Heart left ventricle (tissue), 16 donors: Measurements from ENCODE around the gene SET. TPM values are rescaled to one million over a fixed set of nuclear protein-coding genes. Genes with fewer than 3 reads are reported as not detected.

ENCODE experiments used
- ATAC-seq, 4 donors: fragments of 200-7000 bp; cut with Tn5 transposase; one replicate each; pipeline ENCODE4 v1.9.1; 2020 to 2022; ENCODE audit warnings: moderate library complexity in 4 of 4, mild to moderate bottlenecking in 3 of 4, moderate number of reproducible peaks in 1 of 4
- DNase-seq, 5 donors: peaks; one replicate each; pipeline ENCODE4 v3.0.0-alpha.2; 2020
- H3K27ac ChIP-seq, 12 donors: fragments of 200-600 bp; sonication (generic) in 4 of 12; one replicate each; pipeline versions ENCODE4 v1.5.0 to v1.8.0; 2016 to 2022; ENCODE audit warnings: mild to moderate bottlenecking in 2 of 12
- H3K27me3 ChIP-seq, 9 donors: fragments of 200-600 bp; sonication (generic) in 2 of 9; one replicate each; pipeline versions ENCODE4 v1.5.1 to v1.8.0; 2016 to 2022; ENCODE audit warnings: mild to moderate bottlenecking in 3 of 9
- H3K36me3 ChIP-seq, 9 donors: fragments of 200-600 bp; sonication (generic) in 2 of 9; one replicate each; pipeline versions ENCODE4 v1.5.0 to v1.8.0; 2018 to 2022; ENCODE audit warnings: mild to moderate bottlenecking in 2 of 9
- H3K4me1 ChIP-seq, 12 donors: fragments of 200-600 bp; sonication (generic) in 4 of 12; one replicate each; pipeline versions ENCODE4 v1.5.0 to v1.8.0; 2016 to 2022; ENCODE audit warnings: mild to moderate bottlenecking in 3 of 12
- H3K4me3 ChIP-seq, 12 donors: fragments of 200-600 bp; sonication (generic) in 4 of 12; one replicate each; pipeline versions ENCODE4 v1.5.0 to v1.8.0; 2017 to 2022; ENCODE audit warnings: mild to moderate bottlenecking in 9 of 12, moderate library complexity in 4 of 12
- H3K9me3 ChIP-seq, 12 donors: fragments of 200-600 bp; sonication (generic) in 4 of 12; one replicate each; pipeline versions ENCODE4 v1.5.0 to v1.8.0; 2016 to 2022; ENCODE audit warnings: mild to moderate bottlenecking in 1 of 12
- CTCF ChIP-seq, 12 donors: fragments of 200-600 bp; sonication (generic) in 4 of 12; IDR thresholded peaks; one replicate each; pipeline versions ENCODE4 v1.5.0 to v1.8.0; 2018 to 2022; ENCODE audit warnings: antibody characterized with exemption in 12 of 12, mild to moderate bottlenecking in 5 of 12
- POLR2A ChIP-seq, 2 donors: fragments of 450-650 bp; IDR thresholded peaks; one replicate each; pipeline ENCODE4 v1.6.1; 2017; ENCODE audit warnings: antibody characterized with exemption in 2 of 2, mild to moderate bottlenecking in 2 of 2, moderate library complexity in 2 of 2
- WGBS, 4 donors: extraction: QIAGEN DNeasy Blood & Tissue Kit in 2 of 4; methylation state at CpG; one replicate each; pipeline versions ENCODE4 v1.1.5 to v1.1.7; 2013 to 2018; 5-methylcytosine and 5-hydroxymethylcytosine counted together
- intact Hi-C, 10 donors: fragments of 100-400 bp; cut with DNase I; formaldehyde crosslinking; loops; one replicate each; pipeline versions ENCODE4 v1.11.1 to v1.14.2; 2022
- polyA plus RNA-seq, 2 donors: library from polyadenylated mRNA; stranded (reverse); fragments of 200-250 nt; gene quantifications; one replicate each; pipeline ENCODE4 v1.2.3, GENCODE V29; 2013
- total RNA-seq, 9 donors: library from RNA; depleted of rRNA in 2 of 9; stranded (reverse); fragments of >200 nt in 2 of 9; fragmentation: NEBNext Ultra II Directional in 3 of 9; extraction: Animal tissue kit (Norgen Biotek cat#: 25700) in 3 of 9; gene quantifications; one replicate each; pipeline versions ENCODE4 v1.1.0 to v1.2.4, GENCODE V29; 2016 to 2023
- donor health status: ischemic (EF 13 %, LVEDD 7.1; RV severe dilation, severe dysfunction).
- donor health status: healthy with polysubstance abuse.
- donor health status: DM: no; HTN: yes; CAD: no.
- donor health status: DM: no; HTN: no; CAD: no.
- donor health status: ischemic (EF 25% LVEDD 6.9; RV normal size, moderate dysfunction).
- donor health status: ischemic (EF 25% LVEDD 5.7; RV mildly dilated, moderate dysfunction).
- donor health status: healthy.
- donor health status: DM: yes; HTN: yes; CAD: no.
- donor health status: ischemic (EF 35%, LVEDD 5.7; RV mildly dilated, moderate dysfunction).
- donor health status: nonischemic (EF 11% LVEDD 7.7; RV severe dilation, severe dysfunction).
- donor health status: DM: yes; HTN: yes; CAD: no.
- donor health status: PGD.
- donor health status: ischemic (EF 29% LVEDD 5.4; RV normal size, mild dysfunction).
- donor health status: nonischemic (EF 23%, LVEDD 6.1; RV moderate dilation, normal function).

Gene SET
- total and polyA plus RNA-seq, 11 donors: 67.6 to 240 (median 203) TPM

- no peaks in the 10 kb centered on the region for H3K9me3 ChIP-seq
- peak overlapping the region in 1 of 12 donors; percentile 5 for H3K4me3 ChIP-seq
- peaks cover 0 to 63% (median 53%) of the 10 kb centered on the region in 9 donors for H3K36me3 ChIP-seq
- DNase-seq: peak in 4 of 5 donors; percentile 50 to 75 (median 62)
- peak; percentile 33 to 71 (median 54) for TF ChIP-seq CTCF (IDR thresholded peaks at IDR 0.05)
- TF ChIP-seq POLR2A (IDR thresholded peaks at IDR 0.05): no peak
- no peaks in the 10 kb centered on the region for H3K27me3 ChIP-seq
- H3K4me1 ChIP-seq: peaks cover 0 to 8% (median 0%) of the 10 kb centered on the region in 12 donors
- 22 to 39% (median 34%) methylated on average over 9 of the region's 9 CpGs for WGBS, 4 donors
- H3K27ac ChIP-seq: peak overlapping the region in 4 of 12 donors; percentile 34 to 64 (median 48)
- peak in 3 of 4 donors; percentile 81 to 83 (median 82) for ATAC-seq
- intact Hi-C loops: loop anchor here in 1 of 10 donors (5.0 kb wide), 1 partner anchor 54 kb away; the partner anchor contains the start of gene TBC1D13
Measured at GRCh38 chr9:128733256-128733655, 44.2 kb downstream of the SET start.

GRCh38 chr9:128735373-128735772 is 46.4 kb downstream of the SET start:
- Histone ChIP-seq H3K4me3 (no peak overlapping the region), H3K27me3 (no peaks in the 10 kb centered on the region), H3K9me3 (no peaks in the 10 kb centered on the region), H3K36me3 (peaks cover 0 to 82% (median 62%) of the 10 kb centered on the region in 9 donors), H3K27ac (no peak overlapping the region), H3K4me1 (peaks cover 0 to 8% (median 0%) of the 10 kb centered on the region in 12 donors)
- intact Hi-C loops: no loop called here
- DNase-seq (no peak), ATAC-seq (no peak)
- TF ChIP-seq POLR2A (IDR thresholded peaks at IDR 0.05) (no peak), CTCF (IDR thresholded peaks at IDR 0.05) (no peak)
- WGBS, 4 donors: 54 to 67% (median 64%) methylated on average over 2 of the region's 2 CpGs

- TF ChIP-seq POLR2A (IDR thresholded peaks at IDR 0.05) (no peak), CTCF (IDR thresholded peaks at IDR 0.05) (no peak)
- no peaks in the 10 kb centered on the region for H3K4me1 ChIP-seq
- WGBS, 4 donors: 77 to 85% (median 84%) methylated on average over 19 to 20 of the region's 20 CpGs
- no peaks in the 10 kb centered on the region for H3K9me3 ChIP-seq
- H3K27ac ChIP-seq: no peak overlapping the region
- peaks cover 0 to 77% (median 51%) of the 10 kb centered on the region in 9 donors for H3K36me3 ChIP-seq
- DNase-seq: no peak
- peak in 1 of 4 donors; percentile 14 for ATAC-seq
- no peaks in the 10 kb centered on the region for H3K27me3 ChIP-seq
- H3K4me3 ChIP-seq: no peak overlapping the region
- intact Hi-C loops: no loop called here
Measured at GRCh38 chr9:128742401-128742800, 53.4 kb downstream of the SET start.

GRCh38 chr9:128743421-128743820 is 54.4 kb downstream of the SET start:
- H3K4me1 ChIP-seq: no peaks in the 10 kb centered on the region
- DNase-seq (no peak), ATAC-seq (no peak)
- H3K4me3 ChIP-seq: no peak overlapping the region
- intact Hi-C loops: no loop called here
- no peaks in the 10 kb centered on the region for H3K9me3 ChIP-seq
- H3K36me3 ChIP-seq: peaks cover 0 to 78% (median 56%) of the 10 kb centered on the region in 9 donors
- H3K27me3 ChIP-seq: no peaks in the 10 kb centered on the region
- H3K27ac ChIP-seq: no peak overlapping the region
- WGBS, 4 donors: 94 to 100% (median 98%) methylated on average over 1 of the region's 1 CpG
- TF ChIP-seq CTCF (IDR thresholded peaks at IDR 0.05): no peak
- TF ChIP-seq POLR2A (IDR thresholded peaks at IDR 0.05): no peak

Other genes starting within 250 kb of the SET start
- 10 to 100 TPM; 10.9 to 20.9 (median 13.7) TPM for gene ODF2, start 233.2 kb upstream of the SET start, total RNA-seq
- gene ODF2, start 233.2 kb upstream of the SET start, polyA plus RNA-seq: 10 to 100 TPM in 1 of 2 donors, 1 to 10 TPM in 1; 8.0 to 25.5 TPM
- gene GLE1, start 184.5 kb upstream of the SET start, total RNA-seq: 10 to 100 TPM; 17.2 to 23.5 (median 19.9) TPM
- 10 to 100 TPM in 1 of 2 donors, 1 to 10 TPM in 1; 7.5 to 20.3 TPM for gene GLE1, start 184.5 kb upstream of the SET start, polyA plus RNA-seq
- 100 to 1,000 TPM; 218 to 472 (median 285) TPM for gene SPTAN1, start 136.6 kb upstream of the SET start, total RNA-seq
- 100 to 1,000 TPM; 104 to 161 TPM for gene SPTAN1, start 136.6 kb upstream of the SET start, polyA plus RNA-seq
- 10 to 100 TPM; 20.5 to 50.2 (median 27.0) TPM for gene DYNC2I2, start 32.4 kb upstream of the SET start, total RNA-seq
- gene DYNC2I2, start 32.4 kb upstream of the SET start, polyA plus RNA-seq: 10 to 100 TPM; 56.6 to 65.7 TPM
- gene PKN3, start 13.3 kb downstream of the SET start, total RNA-seq: 10 to 100 TPM in 1 of 9 donors, 1 to 10 TPM in 8; 3.7 to 16.1 (median 5.9) TPM
- gene PKN3, start 13.3 kb downstream of the SET start, polyA plus RNA-seq: 10 to 100 TPM in 1 of 2 donors, 1 to 10 TPM in 1; 7.3 to 10.5 TPM
- 10 to 100 TPM in 5 of 9 donors, 1 to 10 TPM in 4; 5.1 to 26.0 (median 10.5) TPM for gene ZDHHC12, start 34.9 kb downstream of the SET start, total RNA-seq
- 10 to 100 TPM; 10.9 to 29.8 TPM for gene ZDHHC12, start 34.9 kb downstream of the SET start, polyA plus RNA-seq
- 100 to 1,000 TPM in 1 of 9 donors, 10 to 100 TPM in 8; 53.4 to 163 (median 62.3) TPM for gene ZER1, start 82.7 kb downstream of the SET start, total RNA-seq
- 10 to 100 TPM; 32.4 to 40.7 TPM for gene ZER1, start 82.7 kb downstream of the SET start, polyA plus RNA-seq
- gene TBC1D13, start 98.0 kb downstream of the SET start, total RNA-seq: 10 to 100 TPM; 12.1 to 27.3 (median 18.4) TPM
- gene TBC1D13, start 98.0 kb downstream of the SET start, polyA plus RNA-seq: 10 to 100 TPM in 1 of 2 donors, 1 to 10 TPM in 1; 9.6 to 20.9 TPM
- 10 to 100 TPM; 34.8 to 99.9 (median 57.6) TPM for gene ENDOG, start 129.3 kb downstream of the SET start, total RNA-seq
- gene ENDOG, start 129.3 kb downstream of the SET start, polyA plus RNA-seq: 100 to 1,000 TPM in 1 of 2 donors, 10 to 100 TPM in 1; 38.4 to 105 TPM
- 10 to 100 TPM in 7 of 9 donors, 1 to 10 TPM in 2; 6.1 to 24.7 (median 15.1) TPM for gene SPOUT1, start 140.6 kb downstream of the SET start, total RNA-seq
- 10 to 100 TPM; 14.2 to 20.2 TPM for gene SPOUT1, start 140.6 kb downstream of the SET start, polyA plus RNA-seq
- gene KYAT1, start 192.7 kb downstream of the SET start, total RNA-seq: 10 to 100 TPM in 7 of 9 donors, 1 to 10 TPM in 2; 9.5 to 16.7 (median 13.4) TPM
- gene KYAT1, start 192.7 kb downstream of the SET start, polyA plus RNA-seq: 10 to 100 TPM; 11.5 to 12.6 TPM
- gene LRRC8A, start 192.9 kb downstream of the SET start, total RNA-seq: 10 to 100 TPM; 16.2 to 76.4 (median 28.8) TPM
- gene LRRC8A, start 192.9 kb downstream of the SET start, polyA plus RNA-seq: 10 to 100 TPM; 15.8 to 62.3 TPM
- 10 to 100 TPM; 14.0 to 49.0 (median 27.3) TPM for gene PHYHD1, start 231.8 kb downstream of the SET start, total RNA-seq
- 10 to 100 TPM; 24.2 to 41.5 TPM for gene PHYHD1, start 231.8 kb downstream of the SET start, polyA plus RNA-seq